IMR-90 (cell line): ENCODE results near the gene PIGN. TPM values are rescaled to one million over a fixed set of nuclear protein-coding genes. Genes with fewer than 3 reads are reported as not detected.
A peak's percentile ranks its signal among the peaks of the same experiment; 100 is the strongest.

ENCODE experiments used
- ATAC-seq: fragments of 200-7000 bp; cut with Tn5 transposase; 2 replicates; pipeline ENCODE4 v1.9.1; 2020; ENCODE audit warnings: low read depth, mild to moderate bottlenecking, moderate library complexity
- BruUV-seq: library from RNA; stranded (reverse); fragments of 400-500 nt; replicated peaks from 2 replicates; lab custom pipeline; 2021; lab: Mats Ljungman, UMichigan
- CTCF ChIA-PET: fragments of 300-600 bp; formaldehyde crosslinking; extraction: SDS; loops from one replicate; lab custom pipeline; 2021; ENCODE audit warnings: antibody characterized with exemption; lab: Yijun Ruan, JAX
- POLR2A ChIA-PET: fragments of 300-600 bp; sonication (Branson Sonifier 250); formaldehyde crosslinking; loops from one replicate; lab custom pipeline; 2022; ENCODE audit warnings: antibody characterized with exemption; ENCODE audit not compliant: unreplicated experiment; lab: Charles Lee
- DNase-seq: peaks from one replicate; pipeline ENCODE4 v3.0.0; 2013
- H2AFZ ChIP-seq: replicated peaks from 2 replicates; pipeline ENCODE3; 2013; ENCODE audit warnings: low read length, mild to moderate bottlenecking; ENCODE audit not compliant: poor library complexity
- H2AK5ac ChIP-seq: 2 replicates; pipeline ENCODE4 v1.6.1; 2013; ENCODE audit warnings: low read depth, low read length, inconsistent platforms
- H2AK9ac ChIP-seq: replicated peaks from 2 replicates; pipeline ENCODE3; 2013; ENCODE audit warnings: mild to moderate bottlenecking, low read depth, low read length, moderate library complexity; ENCODE audit not compliant: poor library complexity
- H2BK120ac ChIP-seq: 2 replicates; pipeline ENCODE4 v1.6.1; 2013; ENCODE audit warnings: low read depth, low read length, inconsistent platforms
- H2BK15ac ChIP-seq: 3 replicates; pipeline ENCODE4 v1.6.1; 2013; ENCODE audit warnings: low read depth, low read length, inconsistent platforms
- H2BK20ac ChIP-seq: 2 replicates; pipeline ENCODE4 v1.6.1; 2013; ENCODE audit warnings: low read depth, mild to moderate bottlenecking, inconsistent platforms, low read length, moderate library complexity
- H2BK5ac ChIP-seq: 2 replicates; pipeline ENCODE4 v1.6.1; 2013; ENCODE audit warnings: mild to moderate bottlenecking, low read depth, low read length, inconsistent platforms; ENCODE audit not compliant: poor library complexity, severe bottlenecking
- H3K14ac ChIP-seq: replicated peaks from 2 replicates; pipeline ENCODE4 v1.6.1; 2013; ENCODE audit warnings: low read depth, low read length, inconsistent platforms
- H3K18ac ChIP-seq: 2 replicates; pipeline ENCODE4 v1.6.1; 2013; ENCODE audit warnings: low read depth, low read length, control low read depth
- H3K23ac ChIP-seq: 2 replicates; pipeline ENCODE4 v1.6.1; 2013; ENCODE audit warnings: low read depth, low read length, inconsistent platforms
- H3K27ac ChIP-seq: 2 replicates; pipeline ENCODE4 v1.5.1; 2013; ENCODE audit warnings: mild to moderate bottlenecking, control low read depth, low read length; ENCODE audit not compliant: insufficient read depth
- H3K27me3 ChIP-seq: 2 replicates; pipeline ENCODE4 v1.6.1; 2013; ENCODE audit warnings: low read length; ENCODE audit not compliant: control insufficient read depth, insufficient read depth
- H3K36me3 ChIP-seq: 2 replicates; pipeline ENCODE4 v1.6.1; 2013; ENCODE audit warnings: low read length, mixed read lengths; ENCODE audit not compliant: control insufficient read depth, insufficient read depth
- H3K4ac ChIP-seq: 2 replicates; pipeline ENCODE4 v1.6.1; 2013; ENCODE audit warnings: low read depth, low read length, inconsistent platforms
- H3K4me1 ChIP-seq: 2 replicates; pipeline ENCODE4 v1.6.1; 2013; ENCODE audit warnings: low read length, mixed read lengths; ENCODE audit not compliant: control insufficient read depth, insufficient read depth
- H3K4me2 ChIP-seq: 2 replicates; pipeline ENCODE4 v1.6.1; 2013; ENCODE audit warnings: low read depth, mild to moderate bottlenecking, control low read depth, low read length, moderate library complexity
- H3K4me3 ChIP-seq: 2 replicates; pipeline ENCODE4 v1.5.1; 2013; ENCODE audit warnings: low read depth, mild to moderate bottlenecking, control low read depth, low read length, moderate library complexity; ENCODE audit not compliant: insufficient read depth
- H3K56ac ChIP-seq: 2 replicates; pipeline ENCODE4 v1.6.1; 2013; ENCODE audit warnings: low read length, inconsistent platforms; ENCODE audit not compliant: insufficient read depth; ENCODE audit errors: extremely low read depth
- H3K79me1 ChIP-seq, 2 experiments: 2 replicates each; pipeline ENCODE4 v1.6.1; 2013; ENCODE audit warnings: low read length in 2 of 2, inconsistent platforms in 1 of 2, low read depth in 1 of 2
- H3K9ac ChIP-seq: 2 replicates; pipeline ENCODE4 v1.6.1; 2013; ENCODE audit warnings: low read depth, low read length, control low read depth
- H3K9me1 ChIP-seq: 2 replicates; pipeline ENCODE4 v1.6.1; 2013; ENCODE audit warnings: low read length, inconsistent platforms; ENCODE audit not compliant: insufficient read depth
- H3K9me3 ChIP-seq: 2 replicates; pipeline ENCODE4 v1.6.1; 2013; ENCODE audit warnings: low read length; ENCODE audit not compliant: control insufficient read depth, insufficient read depth
- H4K20me1 ChIP-seq: 2 replicates; pipeline ENCODE4 v1.6.1; 2013; ENCODE audit warnings: low read length, inconsistent platforms; ENCODE audit not compliant: insufficient read depth
- H4K5ac ChIP-seq: 2 replicates; pipeline ENCODE4 v1.6.1; 2013; ENCODE audit warnings: mild to moderate bottlenecking, low read depth, low read length, control low read depth
- H4K8ac ChIP-seq, 2 experiments: 2 replicates each; pipeline ENCODE4 v1.6.1; 2013; ENCODE audit warnings: low read depth in 2 of 2, low read length in 2 of 2, control low read depth in 1 of 2, inconsistent platforms in 1 of 2
- H4K91ac ChIP-seq: 2 replicates; pipeline ENCODE4 v1.6.1; 2013; ENCODE audit warnings: low read depth, low read length, inconsistent platforms; ENCODE audit not compliant: insufficient read depth
- BHLHE40 ChIP-seq: fragments of 150-350 bp; IDR thresholded peaks from 2 replicates; pipeline ENCODE4 v1.6.1; 2016; ENCODE audit warnings: mild to moderate bottlenecking, low read depth, low read length
- CEBPB ChIP-seq: IDR thresholded peaks from 2 replicates; pipeline ENCODE4 v1.6.1; 2012; ENCODE audit warnings: low read depth, low read length, improper control_type of control experiment
- CHD1 ChIP-seq: IDR thresholded peaks from 2 replicates; pipeline ENCODE4 v1.6.1; 2012; ENCODE audit warnings: low read depth, low read length, improper control_type of control experiment
- CTCF ChIP-seq: conservative IDR thresholded peaks from 2 replicates; pipeline ENCODE4 v1.5.1; 2012; ENCODE audit warnings: mild to moderate bottlenecking, low read depth, low read length, improper control_type of control experiment
- ELK1 ChIP-seq: fragments of 150-350 bp; IDR thresholded peaks from 2 replicates; pipeline ENCODE4 v1.6.1; 2016; ENCODE audit warnings: low read depth, mild to moderate bottlenecking, low read length, moderate library complexity, borderline replicate concordance
- FOS ChIP-seq: fragments of 150-350 bp; IDR thresholded peaks from 2 replicates; pipeline ENCODE4 v1.6.1; 2016; ENCODE audit warnings: low read depth, low read length
- MAFK ChIP-seq: IDR thresholded peaks from 2 replicates; pipeline ENCODE4 v1.6.1; 2012; ENCODE audit warnings: low read depth, low read length, improper control_type of control experiment
- MAZ ChIP-seq: IDR thresholded peaks from 2 replicates; pipeline ENCODE4 v1.6.1; 2012; ENCODE audit warnings: low read depth, mild to moderate bottlenecking, low read length, improper control_type of control experiment, moderate library complexity, borderline replicate concordance
- MXI1 ChIP-seq: IDR thresholded peaks from 2 replicates; pipeline ENCODE4 v1.6.1; 2012; ENCODE audit warnings: low read depth, mild to moderate bottlenecking, low read length, moderate library complexity, borderline replicate concordance
- NFE2L2 ChIP-seq: fragments of 150-350 bp; IDR thresholded peaks from 2 replicates; pipeline ENCODE4 v1.6.1; 2016; ENCODE audit warnings: low read depth, mild to moderate bottlenecking, low read length
- POLR2A ChIP-seq: IDR thresholded peaks from 2 replicates; pipeline ENCODE4 v1.6.1; 2012; ENCODE audit warnings: mild to moderate bottlenecking, low read depth, low read length
- RAD21 ChIP-seq: IDR thresholded peaks from 2 replicates; pipeline ENCODE4 v1.6.1; 2012; ENCODE audit warnings: low read length, improper control_type of control experiment
- RCOR1 ChIP-seq: IDR thresholded peaks from 2 replicates; pipeline ENCODE4 v1.6.1; 2012; ENCODE audit warnings: mild to moderate bottlenecking, low read length, improper control_type of control experiment; ENCODE audit not compliant: insufficient replicate concordance
- RFX5 ChIP-seq: IDR thresholded peaks from 2 replicates; pipeline ENCODE4 v1.8.0; 2012; ENCODE audit warnings: low read depth, mild to moderate bottlenecking, low read length, moderate library complexity
- SMC3 ChIP-seq: fragments of 150-350 bp; IDR thresholded peaks from 2 replicates; pipeline ENCODE4 v1.6.1; 2016; ENCODE audit warnings: low read depth, mild to moderate bottlenecking, antibody characterized with exemption, low read length, moderate library complexity
- USF2 ChIP-seq: fragments of 150-350 bp; IDR thresholded peaks from 2 replicates; pipeline ENCODE4 v1.6.1; 2017; ENCODE audit warnings: mild to moderate bottlenecking, antibody characterized with exemption, low read length, low read depth
- WGBS, 2 experiments: methylation state at CpG; one replicate each; pipeline versions ENCODE4 v1.1.5 to v1.1.7; 2013; ENCODE audit warnings: missing lambda C conversion rate in 2 of 2; ENCODE audit not compliant: insufficient read length in 1 of 2; ENCODE audit errors: extremely low coverage in 2 of 2; 5-methylcytosine and 5-hydroxymethylcytosine counted together
- dilution Hi-C: fragments of 300-500 bp; cut with HindIII; formaldehyde crosslinking; loops from one replicate; pipeline ENCODE4 v1.14.3; 2018; ENCODE audit warnings: low sequenced_read_pairs; ENCODE audit not compliant: unreplicated experiment
- in situ Hi-C: fragments of 300-500 bp; cut with MboI; formaldehyde crosslinking; loops from 3 replicates; pipeline ENCODE4 v1.14.3; 2019; ENCODE audit warnings: low sequenced_read_pairs, inconsistent platforms, mixed read lengths
- intact Hi-C: fragments of 100-400 bp; cut with micrococcal nuclease; formaldehyde crosslinking; loops from 2 replicates; pipeline ENCODE4 v1.10.0; 2022
- polyA plus RNA-seq, 3 experiments: library from polyadenylated mRNA; depleted of rRNA; stranded (reverse); fragments of >200 nt; gene quantifications; 2 replicates each; pipeline ENCODE4 v1.2.3, GENCODE V29; 2012; ENCODE audit warnings: low replicate concordance in 1 of 3
- total RNA-seq: library from RNA; depleted of rRNA; stranded (reverse); fragments of >200 nt; gene quantifications from 2 replicates; pipeline ENCODE4 v1.2.3, GENCODE V29; 2012

The PIGN gene
- total and polyA plus RNA-seq, 2 of the 4 experiments (the other 2 are of a cell fraction): 9.0 to 17.9 TPM

GRCh38 chr18:61995618-61996017 lies 191.2 kb downstream of the PIGN start:
- H2AK9ac ChIP-seq: no peak overlapping the region
- H3K18ac ChIP-seq: peak overlapping the region; percentile 78; the same call in 1 of the 2 replicates
- TF ChIP-seq NFE2L2 (no peak), CTCF (no peak), MAZ (no peak), RCOR1 (no peak), POLR2A (no peak), RAD21 (no peak), MAFK (no peak), CEBPB (no peak), ELK1 (no peak), MXI1 (no peak), FOS (no peak), SMC3 (no peak), CHD1 (no peak), RFX5 (no peak), BHLHE40 (no peak), USF2 (no peak)
- no peak overlapping the region for H3K27ac ChIP-seq
- H4K20me1 ChIP-seq: no peaks in the 10 kb centered on the region
- H2AK5ac ChIP-seq: peak overlapping the region; percentile 84
- no peak overlapping the region for H3K4me2 ChIP-seq
- H4K8ac ChIP-seq: peak overlapping the region; percentile 20 to 44; a peak in 2 of 4 replicates
- peak overlapping the region; percentile 96 for H2BK15ac ChIP-seq
- H4K5ac ChIP-seq: peak overlapping the region; percentile 57; the same call in 1 of the 2 replicates
- no peak for DNase-seq
- no peaks in the 10 kb centered on the region for H3K36me3 ChIP-seq
- H3K27me3 ChIP-seq: no peaks in the 10 kb centered on the region
- BruUV-seq: no TSS peak
- WGBS, 2 experiments: no CpG with 5 or more reads among the region's 1 CpG
- ChIA-PET POLR2A (no interaction called here), CTCF (no interaction called here)
- peak overlapping the region; percentile 64 for H2AFZ ChIP-seq
- dilution Hi-C loops (no loop called here), intact Hi-C loops (no loop called here), in situ Hi-C loops (no loop called here)
- H3K79me1 ChIP-seq: no peaks in the 10 kb centered on the region
- no peak overlapping the region for H3K56ac ChIP-seq
- ATAC-seq: no peak
- H3K9me3 ChIP-seq: no peaks in the 10 kb centered on the region; the same call in 1 of the 2 replicates
- H2BK120ac ChIP-seq: peak overlapping the region; percentile 83
- peak overlapping the region; percentile 67; the same call in 1 of the 2 replicates for H4K91ac ChIP-seq
- no peak overlapping the region for H3K4me3 ChIP-seq
- peak overlapping the region; percentile 85 for H3K4ac ChIP-seq
- H3K23ac ChIP-seq: no peak overlapping the region
- peak overlapping the region; percentile 48 for H2BK5ac ChIP-seq
- peaks cover 27% of the 10 kb centered on the region for H3K4me1 ChIP-seq
- no peak overlapping the region for H3K9ac ChIP-seq
- H3K9me1 ChIP-seq: peaks cover 17% of the 10 kb centered on the region
- peak overlapping the region; percentile 92 for H2BK20ac ChIP-seq
- peak overlapping the region; percentile 67 for H3K14ac ChIP-seq
